Measurements from ENCODE around the gene UXS1.

- no peak for TF ChIP-seq CTCF (IDR thresholded peaks at IDR 0.05)
- no peak for TF ChIP-seq EZH2 (IDR thresholded peaks at IDR 0.05; ENCODE audit: borderline replicate concordance, insufficient read depth, low read depth, low read length, poor library complexity, severe bottlenecking)
These were observed 14.8 kb upstream of the UXS1 start for GRCh38 chr2:106208874-106209273.
